ENCODE results near the gene SMPD3. TPM values are rescaled to one million over a fixed set of nuclear protein-coding genes. Genes with fewer than 3 reads are reported as not detected.

Gene SMPD3
- total and polyA plus RNA-seq, 9 of the 15 experiments (the other 6 are each of a cell fraction or from before 2014, with no cell fraction given), result 0.03 to 1.2 (median 0.18) TPM

DNA sequence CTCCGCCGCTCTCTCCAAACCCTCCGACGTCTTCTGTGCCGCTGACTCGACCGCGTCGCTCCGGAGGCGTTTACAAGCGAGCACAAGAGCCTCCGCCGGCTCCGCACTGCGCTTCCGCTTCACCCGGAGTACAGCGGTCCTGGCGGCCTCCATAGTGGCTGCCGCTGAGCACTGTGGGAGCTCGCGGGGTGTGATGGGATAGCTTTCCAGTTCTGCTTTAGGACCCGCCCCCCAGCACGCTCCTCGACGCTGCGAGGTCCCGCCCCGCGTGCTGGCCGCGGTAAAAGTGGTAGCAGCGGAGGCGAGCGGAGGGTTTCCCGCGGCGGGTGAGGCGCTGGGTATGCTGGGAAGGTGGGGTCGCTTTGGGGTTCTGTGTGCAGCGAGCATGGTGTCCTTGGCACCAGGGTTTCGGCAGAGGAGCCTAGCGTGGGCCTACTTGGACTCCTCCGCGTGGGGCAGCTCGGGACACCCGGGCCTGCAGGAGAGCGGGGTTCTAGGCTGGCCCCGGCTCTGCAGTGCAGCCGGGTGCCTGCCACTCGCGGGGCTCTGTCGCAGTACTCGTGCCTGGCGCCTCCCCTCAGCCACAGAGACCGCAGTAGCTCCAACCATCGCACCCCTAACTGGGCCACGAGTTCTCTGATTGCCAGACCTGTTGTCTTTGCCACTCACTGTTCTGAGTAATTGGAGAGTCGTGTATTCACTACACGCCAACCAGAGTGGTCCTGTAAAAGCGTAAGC, 137.4 kb downstream of the SMPD3 start, which contains the start of the genes PRMT7 and SLC7A6OS (continued):
- TF ChIP-seq ZNF695 (CRISPR knock-in tag; IDR thresholded peaks at IDR 0.05) (no peak), SIX5 (IDR thresholded peaks at IDR 0.05; ENCODE audit: borderline replicate concordance in 1 of 2, insufficient read depth in 1 of 2, low read depth in 1 of 2, low read length in 2 of 2) (0 out of 4 replicates have a peak, but pooled peaks of 1 of the 2 experiments have one; percentile 21), ETV1 (tag; conservative IDR thresholded peaks at IDR 0.05; ENCODE audit: low read depth) (peak; percentile 72), ZBTB17 (CRISPR knock-in tag; IDR thresholded peaks at IDR 0.05) (no peak), ZNF133 (CRISPR knock-in tag; IDR thresholded peaks at IDR 0.05) (no peak), ZNF717 (CRISPR knock-in tag; IDR thresholded peaks at IDR 0.05) (no peak), C11orf30 (IDR thresholded peaks at IDR 0.05; ENCODE audit: low read depth) (peak; percentile 97), RBM39 (optimal IDR thresholded peaks at IDR 0.05; ENCODE audit: low read depth, low read length) (no peak), TCF7L2 (IDR thresholded peaks at IDR 0.05; ENCODE audit: low read depth, low read length) (no peak), KLF1 (tag; IDR thresholded peaks at IDR 0.05) (peak; percentile 42; the same call in 1 of the 2 replicates), MBD2 (IDR thresholded peaks at IDR 0.05; ENCODE audit: borderline replicate concordance, low read depth) (peak; percentile 86), BCOR (IDR thresholded peaks at IDR 0.05) (0 out of 2 replicates have a peak, but pooled peaks have one; percentile 40), MEF2D (tag; conservative IDR thresholded peaks at IDR 0.05; ENCODE audit: low read depth) (no peak), FUS (optimal IDR thresholded peaks at IDR 0.05; ENCODE audit: low read depth, low read length) (no peak), BRCA1 (IDR thresholded peaks at IDR 0.05) (no peak), BRCA1 (CRISPR knock-in tag; IDR thresholded peaks at IDR 0.05) (no peak), OTX1 (CRISPR knock-in tag; IDR thresholded peaks at IDR 0.05) (0 out of 2 replicates have a peak, but pooled peaks have one; percentile 3), BRD4 (IDR thresholded peaks at IDR 0.05) (no peak), MECOM (CRISPR knock-in tag; IDR thresholded peaks at IDR 0.05) (no peak)
- TF ChIP-seq, protein P1, sequence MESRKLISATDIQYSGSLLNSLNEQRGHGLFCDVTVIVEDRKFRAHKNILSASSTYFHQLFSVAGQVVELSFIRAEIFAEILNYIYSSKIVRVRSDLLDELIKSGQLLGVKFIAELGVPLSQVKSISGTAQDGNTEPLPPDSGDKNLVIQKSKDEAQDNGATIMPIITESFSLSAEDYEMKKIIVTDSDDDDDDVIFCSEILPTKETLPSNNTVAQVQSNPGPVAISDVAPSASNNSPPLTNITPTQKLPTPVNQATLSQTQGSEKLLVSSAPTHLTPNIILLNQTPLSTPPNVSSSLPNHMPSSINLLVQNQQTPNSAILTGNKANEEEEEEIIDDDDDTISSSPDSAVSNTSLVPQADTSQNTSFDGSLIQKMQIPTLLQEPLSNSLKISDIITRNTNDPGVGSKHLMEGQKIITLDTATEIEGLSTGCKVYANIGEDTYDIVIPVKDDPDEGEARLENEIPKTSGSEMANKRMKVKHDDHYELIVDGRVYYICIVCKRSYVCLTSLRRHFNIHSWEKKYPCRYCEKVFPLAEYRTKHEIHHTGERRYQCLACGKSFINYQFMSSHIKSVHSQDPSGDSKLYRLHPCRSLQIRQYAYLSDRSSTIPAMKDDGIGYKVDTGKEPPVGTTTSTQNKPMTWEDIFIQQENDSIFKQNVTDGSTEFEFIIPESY (CRISPR knock-in tag; IDR thresholded peaks at IDR 0.05), result no peak; the same call in 1 of the 2 replicates
- TF ChIP-seq, protein P2, sequence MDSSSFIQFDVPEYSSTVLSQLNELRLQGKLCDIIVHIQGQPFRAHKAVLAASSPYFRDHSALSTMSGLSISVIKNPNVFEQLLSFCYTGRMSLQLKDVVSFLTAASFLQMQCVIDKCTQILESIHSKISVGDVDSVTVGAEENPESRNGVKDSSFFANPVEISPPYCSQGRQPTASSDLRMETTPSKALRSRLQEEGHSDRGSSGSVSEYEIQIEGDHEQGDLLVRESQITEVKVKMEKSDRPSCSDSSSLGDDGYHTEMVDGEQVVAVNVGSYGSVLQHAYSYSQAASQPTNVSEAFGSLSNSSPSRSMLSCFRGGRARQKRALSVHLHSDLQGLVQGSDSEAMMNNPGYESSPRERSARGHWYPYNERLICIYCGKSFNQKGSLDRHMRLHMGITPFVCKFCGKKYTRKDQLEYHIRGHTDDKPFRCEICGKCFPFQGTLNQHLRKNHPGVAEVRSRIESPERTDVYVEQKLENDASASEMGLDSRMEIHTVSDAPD (CRISPR knock-in tag; IDR thresholded peaks at IDR 0.05), result no peak
- TF ChIP-seq, protein P3, sequence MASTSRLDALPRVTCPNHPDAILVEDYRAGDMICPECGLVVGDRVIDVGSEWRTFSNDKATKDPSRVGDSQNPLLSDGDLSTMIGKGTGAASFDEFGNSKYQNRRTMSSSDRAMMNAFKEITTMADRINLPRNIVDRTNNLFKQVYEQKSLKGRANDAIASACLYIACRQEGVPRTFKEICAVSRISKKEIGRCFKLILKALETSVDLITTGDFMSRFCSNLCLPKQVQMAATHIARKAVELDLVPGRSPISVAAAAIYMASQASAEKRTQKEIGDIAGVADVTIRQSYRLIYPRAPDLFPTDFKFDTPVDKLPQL (IDR thresholded peaks at IDR 0.05; ENCODE audit: extremely low read depth, insufficient read length), result no peak
- TF ChIP-seq, protein P4, sequence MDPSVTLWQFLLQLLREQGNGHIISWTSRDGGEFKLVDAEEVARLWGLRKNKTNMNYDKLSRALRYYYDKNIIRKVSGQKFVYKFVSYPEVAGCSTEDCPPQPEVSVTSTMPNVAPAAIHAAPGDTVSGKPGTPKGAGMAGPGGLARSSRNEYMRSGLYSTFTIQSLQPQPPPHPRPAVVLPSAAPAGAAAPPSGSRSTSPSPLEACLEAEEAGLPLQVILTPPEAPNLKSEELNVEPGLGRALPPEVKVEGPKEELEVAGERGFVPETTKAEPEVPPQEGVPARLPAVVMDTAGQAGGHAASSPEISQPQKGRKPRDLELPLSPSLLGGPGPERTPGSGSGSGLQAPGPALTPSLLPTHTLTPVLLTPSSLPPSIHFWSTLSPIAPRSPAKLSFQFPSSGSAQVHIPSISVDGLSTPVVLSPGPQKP (CRISPR knock-in tag; IDR thresholded peaks at IDR 0.05), result no peak
- TF ChIP-seq, protein P5, sequence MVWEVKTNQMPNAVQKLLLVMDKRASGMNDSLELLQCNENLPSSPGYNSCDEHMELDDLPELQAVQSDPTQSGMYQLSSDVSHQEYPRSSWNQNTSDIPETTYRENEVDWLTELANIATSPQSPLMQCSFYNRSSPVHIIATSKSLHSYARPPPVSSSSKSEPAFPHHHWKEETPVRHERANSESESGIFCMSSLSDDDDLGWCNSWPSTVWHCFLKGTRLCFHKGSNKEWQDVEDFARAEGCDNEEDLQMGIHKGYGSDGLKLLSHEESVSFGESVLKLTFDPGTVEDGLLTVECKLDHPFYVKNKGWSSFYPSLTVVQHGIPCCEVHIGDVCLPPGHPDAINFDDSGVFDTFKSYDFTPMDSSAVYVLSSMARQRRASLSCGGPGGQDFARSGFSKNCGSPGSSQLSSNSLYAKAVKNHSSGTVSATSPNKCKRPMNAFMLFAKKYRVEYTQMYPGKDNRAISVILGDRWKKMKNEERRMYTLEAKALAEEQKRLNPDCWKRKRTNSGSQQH (CRISPR knock-in tag; IDR thresholded peaks at IDR 0.05), result no peak
